ENCODE data around the gene GLDN. TPM values are rescaled to one million over a fixed set of nuclear protein-coding genes. Genes with fewer than 3 reads are reported as not detected.

Gene GLDN
- total RNA-seq, 4 donors from 2014 or later, result 0.77 to 11.8 (median 3.7) TPM

DNA sequence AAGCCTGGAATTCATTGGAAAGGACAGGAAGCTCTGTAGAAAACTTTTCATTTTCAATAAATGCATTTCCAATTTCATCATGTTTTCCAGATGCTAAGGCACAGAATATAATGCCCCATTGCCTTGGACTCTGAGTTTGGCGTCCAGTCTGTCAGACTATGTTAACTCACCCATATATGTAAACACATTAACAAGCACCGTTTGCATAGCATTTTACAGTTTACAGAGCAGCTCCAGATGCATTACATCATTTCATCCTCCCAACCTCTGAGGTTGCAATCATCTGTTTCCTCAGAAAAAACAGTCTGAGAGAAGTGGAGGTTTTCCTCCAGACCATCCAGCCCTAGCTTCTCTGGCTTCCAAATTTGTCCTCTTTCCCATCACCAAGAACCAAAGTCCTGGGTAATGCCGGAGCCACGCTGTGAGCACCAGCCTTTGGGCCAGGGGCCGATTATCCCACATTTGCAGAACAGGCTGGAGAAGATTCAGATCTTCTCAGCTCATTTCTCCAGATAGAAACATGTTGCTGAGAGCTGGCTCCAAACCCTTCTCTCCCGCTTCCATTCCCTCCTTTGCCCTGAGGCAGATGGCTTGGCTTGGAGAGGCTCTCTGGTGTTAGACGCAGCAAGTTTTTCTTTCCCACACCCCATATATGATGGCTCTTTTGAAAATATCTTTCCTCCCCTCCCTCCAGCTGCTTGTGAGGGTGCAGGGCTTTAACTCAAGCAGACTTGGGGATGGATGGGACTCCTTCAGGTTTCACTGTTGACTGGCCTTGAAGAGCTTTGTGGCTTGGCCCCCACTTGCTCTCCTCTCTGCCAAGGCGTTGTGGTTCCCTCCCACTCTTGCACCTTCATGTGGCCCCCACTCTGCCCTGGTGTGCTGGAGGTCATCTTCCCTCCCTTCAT lies 29.0 kb upstream of the GLDN start:
- Histone ChIP-seq H3K27me3 (no peaks in the 10 kb centered on the region), H3K4me3 (no peak overlapping the region), H3K36me3 (no peaks in the 10 kb centered on the region), H3K4me1 (no peaks in the 10 kb centered on the region), H3K27ac (no peak overlapping the region), H3K9me3 (no peaks in the 10 kb centered on the region)
- no peak for DNase-seq
- TF ChIP-seq, protein P1, sequence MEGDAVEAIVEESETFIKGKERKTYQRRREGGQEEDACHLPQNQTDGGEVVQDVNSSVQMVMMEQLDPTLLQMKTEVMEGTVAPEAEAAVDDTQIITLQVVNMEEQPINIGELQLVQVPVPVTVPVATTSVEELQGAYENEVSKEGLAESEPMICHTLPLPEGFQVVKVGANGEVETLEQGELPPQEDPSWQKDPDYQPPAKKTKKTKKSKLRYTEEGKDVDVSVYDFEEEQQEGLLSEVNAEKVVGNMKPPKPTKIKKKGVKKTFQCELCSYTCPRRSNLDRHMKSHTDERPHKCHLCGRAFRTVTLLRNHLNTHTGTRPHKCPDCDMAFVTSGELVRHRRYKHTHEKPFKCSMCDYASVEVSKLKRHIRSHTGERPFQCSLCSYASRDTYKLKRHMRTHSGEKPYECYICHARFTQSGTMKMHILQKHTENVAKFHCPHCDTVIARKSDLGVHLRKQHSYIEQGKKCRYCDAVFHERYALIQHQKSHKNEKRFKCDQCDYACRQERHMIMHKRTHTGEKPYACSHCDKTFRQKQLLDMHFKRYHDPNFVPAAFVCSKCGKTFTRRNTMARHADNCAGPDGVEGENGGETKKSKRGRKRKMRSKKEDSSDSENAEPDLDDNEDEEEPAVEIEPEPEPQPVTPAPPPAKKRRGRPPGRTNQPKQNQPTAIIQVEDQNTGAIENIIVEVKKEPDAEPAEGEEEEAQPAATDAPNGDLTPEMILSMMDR (IDR thresholded peaks at IDR 0.05), result no peak
- no peak for TF ChIP-seq POLR2A (IDR thresholded peaks at IDR 0.05)
- intact Hi-C loops (cut with DNase I; ENCODE audit: low total_unique reads), result no loop called here

DNA sequence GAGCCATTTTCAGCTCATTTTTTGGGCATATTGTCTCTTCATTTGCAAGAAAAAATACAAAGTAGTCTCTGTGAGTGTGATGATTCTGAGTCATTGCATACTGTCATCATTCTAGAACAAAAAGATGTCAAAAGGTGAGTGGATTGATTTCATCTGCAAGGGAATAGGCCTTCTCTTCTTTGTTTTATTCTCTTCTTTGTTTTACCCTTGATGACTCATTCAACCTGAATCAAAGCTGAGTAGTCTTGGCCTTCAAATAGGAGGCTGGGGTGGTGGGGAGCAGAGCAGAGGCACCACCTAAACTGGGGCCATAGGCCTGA lies 28.4 kb upstream of the GLDN start:
- no peak for DNase-seq
- no peak for TF ChIP-seq POLR2A (IDR thresholded peaks at IDR 0.05)
- TF ChIP-seq, protein P1 (IDR thresholded peaks at IDR 0.05), result no peak
- no peaks in the 10 kb centered on the region for H3K36me3 ChIP-seq
- no peak overlapping the region for H3K27ac ChIP-seq
- intact Hi-C loops (cut with DNase I; ENCODE audit: low total_unique reads), result no loop called here
- no peaks in the 10 kb centered on the region for H3K9me3 ChIP-seq
- no peaks in the 10 kb centered on the region for H3K27me3 ChIP-seq
- no peak overlapping the region for H3K4me3 ChIP-seq
- no peaks in the 10 kb centered on the region for H3K4me1 ChIP-seq

DNA sequence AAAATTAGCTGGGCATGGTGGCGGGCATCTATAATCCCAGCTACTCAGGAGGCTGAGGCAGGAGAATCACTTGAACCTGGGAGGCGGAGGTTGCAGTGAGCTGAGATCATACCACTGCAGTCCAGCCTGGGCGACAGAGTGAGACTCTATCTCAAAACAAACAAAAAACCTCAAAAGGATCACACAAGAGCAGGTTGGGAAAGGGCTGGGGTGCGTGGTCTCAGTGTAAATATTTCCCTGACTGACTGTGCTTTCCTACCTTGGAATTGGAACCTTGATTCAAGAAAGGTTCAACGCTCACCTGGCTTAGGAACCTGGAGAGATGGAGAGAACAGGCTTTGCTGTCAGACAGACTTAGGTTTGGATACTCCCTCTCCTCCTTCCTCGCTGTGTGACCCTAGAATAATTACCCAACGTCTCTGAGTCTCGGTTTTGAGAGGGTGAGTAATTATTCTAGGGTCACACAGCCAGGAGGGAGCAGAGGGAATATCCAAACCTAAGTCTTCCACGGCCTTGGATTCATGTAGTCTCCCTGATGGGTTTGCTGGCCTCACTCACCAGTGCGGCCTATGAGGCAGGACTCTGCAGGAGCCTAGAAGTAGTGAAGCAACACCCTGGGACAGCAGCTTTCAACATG lies 27.7 kb upstream of the GLDN start:
- Histone ChIP-seq H3K36me3 (no peaks in the 10 kb centered on the region), H3K27ac (no peak overlapping the region), H3K27me3 (no peaks in the 10 kb centered on the region), H3K9me3 (no peaks in the 10 kb centered on the region), H3K4me1 (no peaks in the 10 kb centered on the region), H3K4me3 (no peak overlapping the region)
- intact Hi-C loops (cut with DNase I; ENCODE audit: low total_unique reads), result no loop called here
- no peak for DNase-seq
- TF ChIP-seq POLR2A (IDR thresholded peaks at IDR 0.05), result no peak
- TF ChIP-seq, protein P1 (IDR thresholded peaks at IDR 0.05), result no peak

DNA sequence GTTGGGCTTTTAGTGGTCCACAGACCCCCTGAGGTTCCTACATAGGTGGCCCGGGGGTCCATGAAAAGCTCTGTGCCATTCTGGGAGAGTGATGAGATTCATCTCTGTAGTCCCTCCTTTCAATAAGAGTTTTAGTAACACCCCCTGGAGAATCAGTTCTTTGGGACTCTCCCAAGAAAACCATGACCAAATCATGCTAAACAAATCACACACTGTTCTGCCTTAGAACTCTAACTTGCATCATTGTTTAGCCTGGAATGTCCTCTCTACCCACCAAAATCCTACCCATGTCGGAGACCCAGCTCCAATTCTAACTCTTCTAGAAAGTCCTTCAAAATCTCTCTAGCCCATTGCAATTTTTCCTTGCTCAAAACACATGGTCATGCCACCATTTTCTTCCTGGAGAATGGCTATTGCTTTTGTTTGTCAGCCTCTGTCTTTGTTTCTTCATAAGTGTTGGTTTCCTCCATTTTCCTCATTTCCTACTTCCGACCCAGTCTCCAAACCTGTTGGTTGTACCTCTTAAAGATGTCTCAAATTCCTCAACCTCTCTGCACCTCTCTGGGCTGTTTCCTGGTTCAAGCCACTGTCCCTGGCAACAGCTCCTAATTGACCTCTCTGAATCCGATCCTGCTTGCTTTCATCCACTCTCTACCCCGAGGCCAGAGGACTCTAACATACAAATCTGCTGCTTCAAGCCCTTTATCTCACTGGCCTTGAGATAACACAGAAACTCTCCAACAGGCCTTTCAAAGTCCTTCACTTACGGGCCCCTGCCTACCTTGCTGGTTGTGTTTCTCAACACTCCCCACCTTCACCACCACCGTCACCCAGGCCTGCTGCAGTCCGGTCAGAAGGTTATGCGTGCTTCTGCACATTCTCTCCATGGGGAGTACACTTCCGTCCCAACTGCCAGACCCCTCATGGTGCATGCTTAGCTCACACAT lies 26.8 kb upstream of the GLDN start:
- TF ChIP-seq POLR2A (IDR thresholded peaks at IDR 0.05), result no peak
- TF ChIP-seq, protein P1 (IDR thresholded peaks at IDR 0.05), result no peak
- H3K27me3 ChIP-seq, result no peaks in the 10 kb centered on the region
- no peak for DNase-seq

More for the DNA sequence above, 26.8 kb upstream of the GLDN start:
- H3K4me1 ChIP-seq, result no peaks in the 10 kb centered on the region
- intact Hi-C loops (cut with DNase I; ENCODE audit: low total_unique reads), result no loop called here
- H3K9me3 ChIP-seq, result no peaks in the 10 kb centered on the region
- no peaks in the 10 kb centered on the region for H3K36me3 ChIP-seq
- H3K27ac ChIP-seq, result no peak overlapping the region
- no peak overlapping the region for H3K4me3 ChIP-seq
